Activated CD4-positive, CD25-positive, alpha-beta regulatory T cell treated with anti-CD3 and anti-CD28 coated beads, Interleukin-2, amount 50 U/mL, for 72 hours (primary cell): ENCODE results near the gene CLIP3.
"Not testable (repeated sequence)": the region's sequence is repeated elsewhere in the genome, so short reads cannot be mapped to it uniquely, and the experiment has no call there.

Experiments used
- DNase-seq: peaks from one replicate; pipeline ENCODE4 v3.0.0; 2021

The CLIP3 gene

DNA sequence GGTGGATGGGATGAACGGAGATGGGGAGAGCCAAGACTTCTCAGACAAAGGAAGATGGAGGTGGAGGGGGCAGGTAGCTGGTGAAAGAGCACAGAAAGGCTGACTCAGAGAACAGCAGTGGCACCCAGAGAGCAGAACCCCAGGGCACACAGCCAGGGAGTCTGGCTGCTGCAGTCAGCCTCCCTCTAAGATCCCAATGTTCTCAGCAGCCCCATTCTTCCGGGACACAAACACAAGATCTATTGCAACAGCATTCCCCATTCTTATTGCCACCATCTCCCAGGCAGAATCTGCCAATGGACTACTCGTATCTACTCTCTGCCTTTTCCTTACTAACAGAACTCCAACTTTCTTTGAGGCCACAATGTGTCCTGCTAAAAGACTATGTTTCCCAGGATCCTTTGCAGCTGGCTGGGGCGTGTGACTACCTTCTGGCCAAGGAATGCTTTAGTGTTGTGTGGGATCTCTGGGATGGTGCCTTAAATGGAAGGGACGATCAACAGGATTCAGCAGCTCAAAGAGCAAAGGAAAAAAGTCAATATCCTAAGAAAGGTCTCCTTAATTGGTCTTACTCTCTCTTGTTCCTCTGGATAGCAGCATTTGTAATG is 13.9 kb upstream of the CLIP3 start:
- no peak for DNase-seq

- no peak for DNase-seq
Observed at GRCh38 chr19:36043952-36044351, 11.3 kb upstream of the CLIP3 start.

- no peak for DNase-seq
Observed at GRCh38 chr19:36041831-36042230, 9.2 kb upstream of the CLIP3 start.

DNA sequence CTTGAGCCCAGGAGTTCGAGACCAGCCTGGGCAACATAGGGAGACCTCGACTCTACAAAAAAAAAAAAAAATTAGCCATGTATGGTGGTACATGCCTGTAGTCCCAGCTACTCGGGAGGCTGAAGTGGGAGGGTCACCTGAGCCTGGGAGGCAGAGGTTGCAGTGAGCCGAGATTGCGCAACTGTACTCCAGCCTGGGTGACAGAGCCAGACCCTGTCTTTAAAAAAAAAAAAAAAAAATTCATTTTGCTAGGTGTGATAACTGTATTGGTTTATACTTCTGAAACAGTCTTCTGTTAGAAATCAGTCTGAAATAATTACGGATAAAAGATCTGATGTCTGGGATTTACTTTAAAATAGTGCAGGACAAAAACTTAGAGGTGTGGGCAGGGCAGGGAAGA is 8.4 kb upstream of the CLIP3 start:
- DNase-seq: not testable (repeated sequence)

DNA sequence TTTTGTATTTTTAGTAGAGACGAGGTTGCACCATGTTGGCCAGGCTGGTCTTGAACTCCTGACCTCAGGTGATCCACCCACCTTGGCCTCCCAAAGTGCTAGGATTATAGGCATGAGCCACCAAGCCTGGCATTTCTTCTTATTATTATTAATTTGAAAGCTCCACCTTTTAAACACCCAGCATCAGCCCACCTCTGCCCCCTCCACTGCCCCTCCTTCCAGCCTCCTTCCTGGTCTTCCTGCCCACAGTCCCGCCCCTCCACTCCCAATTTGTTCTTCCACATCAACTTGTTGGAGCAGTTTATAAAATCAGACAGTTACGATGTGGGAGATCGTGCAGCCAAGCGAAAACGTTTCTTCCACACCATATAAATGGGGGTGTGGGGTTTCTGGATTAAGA is 7.8 kb upstream of the CLIP3 start:
- DNase-seq: no peak

DNA sequence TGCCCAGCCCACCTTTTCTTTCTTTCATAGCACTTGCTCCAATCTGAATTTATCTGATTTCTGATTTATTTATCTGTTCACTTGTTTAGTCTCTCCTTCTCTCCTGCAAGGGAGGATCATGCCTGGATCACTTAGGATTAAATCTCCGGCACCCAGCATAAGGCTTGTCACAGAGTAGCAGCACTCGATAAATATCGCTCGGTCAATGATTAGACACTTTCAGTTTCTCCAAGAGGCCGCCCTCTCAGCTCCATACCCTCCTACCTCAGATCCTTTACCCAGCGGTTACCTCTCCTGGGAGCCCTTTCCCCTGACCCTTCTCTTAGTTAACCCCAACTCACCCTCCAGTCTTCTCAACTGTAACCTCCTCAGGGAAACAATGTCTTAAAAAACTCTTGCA is 1.4 kb downstream of the CLIP3 start:
- no peak for DNase-seq

GRCh38 chr19:36030264-36031148 is 2.2 kb downstream of the CLIP3 start:
- no peak for DNase-seq

DNA sequence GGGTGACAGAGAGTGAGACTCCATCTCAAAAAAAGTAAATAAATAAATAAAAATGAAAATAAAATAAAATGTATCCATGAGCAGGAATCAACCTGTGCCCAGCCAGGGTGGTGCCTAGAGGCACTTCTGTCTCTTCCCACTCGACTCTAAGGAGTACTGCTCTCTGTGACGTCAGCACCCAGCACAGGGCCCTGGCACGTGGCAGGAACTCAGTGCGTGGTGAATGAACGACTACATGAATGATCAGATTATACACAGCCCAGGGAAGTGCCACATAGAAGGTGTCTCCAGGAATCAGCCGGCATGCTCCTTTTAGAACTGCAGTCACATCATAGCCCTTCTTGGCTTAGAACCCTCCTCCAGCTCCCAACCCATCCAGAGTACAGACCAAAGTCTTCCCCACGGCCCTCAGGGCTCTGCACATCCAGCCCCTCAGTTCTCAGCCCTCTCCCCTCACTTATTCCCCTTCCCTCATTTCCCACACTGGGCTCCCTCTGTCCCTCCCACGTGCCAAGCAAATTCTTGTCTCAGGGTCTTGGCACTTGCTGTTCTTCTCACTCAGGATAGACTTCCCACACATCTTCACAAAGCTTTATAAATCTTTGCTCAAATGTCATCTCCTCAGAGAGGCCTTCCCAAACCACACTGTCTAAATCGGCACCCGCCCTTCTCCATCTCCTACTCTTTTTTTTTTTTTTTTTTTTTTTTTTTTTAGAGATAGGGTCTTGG is 4.2 kb downstream of the CLIP3 start:
- DNase-seq: no peak

DNA sequence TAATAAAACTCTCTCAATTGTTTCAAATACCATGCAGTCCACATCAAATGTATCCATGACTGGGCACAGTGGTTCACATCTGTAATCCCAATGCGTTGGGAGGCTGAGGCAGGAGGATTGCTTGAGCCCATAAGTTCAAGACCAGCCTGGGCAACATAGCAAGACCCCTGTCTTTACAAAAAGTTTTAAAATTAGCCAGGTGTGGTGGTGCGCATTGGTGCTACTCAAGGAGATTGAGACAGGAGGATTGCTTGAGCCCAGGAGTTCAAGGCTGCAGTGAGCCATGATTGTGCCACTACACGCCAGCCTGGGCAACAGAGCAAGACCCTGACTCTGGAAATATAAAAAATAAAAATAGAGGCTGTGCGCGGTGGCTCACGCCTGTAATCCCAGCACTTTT is 5.0 kb downstream of the CLIP3 start:
- no peak for DNase-seq

DNA sequence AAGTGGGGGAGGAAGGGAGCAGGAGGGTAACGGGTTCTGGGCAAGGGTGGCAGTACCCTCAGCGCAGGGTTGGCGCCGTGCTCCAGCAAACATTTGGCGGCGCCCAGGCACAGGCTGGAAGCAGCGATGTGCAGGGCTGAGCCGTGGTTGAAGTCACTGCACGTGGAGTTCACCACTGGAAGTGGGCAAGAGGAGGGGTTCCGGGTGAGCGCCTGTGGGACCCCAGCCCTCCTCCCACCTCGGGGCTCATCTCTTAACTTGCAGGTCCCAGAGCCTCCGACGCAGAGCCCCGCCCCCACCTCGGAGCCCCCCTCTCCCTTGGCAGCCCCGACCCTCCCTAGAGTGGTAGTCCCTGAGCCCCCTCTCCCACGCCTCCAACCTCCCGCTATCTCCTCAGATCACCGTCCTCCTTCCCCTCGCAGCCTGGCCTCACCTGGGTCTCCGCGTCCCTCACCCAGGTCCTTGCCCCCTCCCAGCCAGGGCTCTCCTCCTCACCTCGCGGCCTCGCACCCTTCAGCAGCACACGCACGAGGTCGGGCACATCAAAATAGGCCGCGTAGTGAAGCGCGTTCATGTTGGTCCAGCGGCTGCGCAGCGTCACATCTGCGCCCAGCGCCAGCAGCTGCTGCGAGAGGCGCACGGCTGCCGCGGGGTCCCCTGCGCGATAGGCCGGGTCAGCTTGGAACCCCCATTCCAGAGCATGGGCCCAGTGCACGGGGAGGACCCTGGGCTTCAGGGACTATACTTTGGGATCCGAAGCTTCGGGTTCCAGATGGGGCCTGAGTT is 6.4 kb downstream of the CLIP3 start:
- no peak for DNase-seq

- DNase-seq: no peak
Observed at GRCh38 chr19:36025541-36025940, 7.1 kb downstream of the CLIP3 start.

DNA sequence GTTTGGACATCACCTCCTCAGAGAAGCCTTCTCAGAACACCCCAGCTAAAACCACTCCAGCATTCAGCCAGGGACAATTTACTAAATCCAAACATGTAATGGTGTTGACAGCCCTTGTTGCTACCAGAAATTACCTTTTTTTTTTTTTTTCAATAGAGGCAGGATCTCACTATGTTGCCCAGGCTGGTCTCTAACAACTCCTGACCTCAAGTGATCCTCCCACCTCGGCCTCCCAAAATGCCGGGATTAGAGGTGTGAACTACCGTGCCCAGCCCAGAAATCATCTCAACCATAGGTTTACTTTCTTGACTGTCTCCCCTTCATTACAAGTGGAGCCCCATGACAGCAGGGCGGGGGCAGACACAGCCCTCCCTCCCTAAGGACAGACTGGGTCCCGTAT is 9.2 kb downstream of the CLIP3 start:
- DNase-seq: no peak

DNA sequence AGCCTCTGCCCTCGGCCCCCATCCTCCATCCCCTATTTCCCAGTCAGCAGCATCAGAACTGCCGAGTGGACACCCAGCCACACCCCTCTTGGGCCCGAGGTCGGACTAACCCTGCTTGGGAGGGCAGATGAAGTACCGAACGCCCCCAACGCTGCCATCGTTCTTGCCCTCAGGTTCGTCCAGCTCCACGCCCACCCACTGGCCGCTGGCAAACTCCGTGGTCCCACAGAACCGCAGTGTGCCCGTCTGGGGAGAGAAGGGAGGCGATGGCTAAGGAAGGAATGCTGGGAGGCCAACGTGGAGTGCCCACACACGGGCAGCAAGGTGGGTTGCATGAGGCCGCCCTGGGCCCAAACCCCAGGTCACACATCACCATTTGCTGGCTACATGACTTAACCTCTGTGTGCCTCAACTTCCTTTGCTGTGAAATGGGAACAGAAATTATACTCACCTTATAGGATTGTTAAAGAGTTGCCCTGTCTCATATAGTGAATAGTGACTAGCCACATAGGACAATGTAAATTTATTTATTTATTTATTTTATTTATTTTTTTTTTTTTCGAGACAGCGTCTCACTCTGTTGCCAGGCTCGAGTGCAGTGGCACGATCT is 13.5 kb downstream of the CLIP3 start:
- no peak for DNase-seq

- peak; percentile 99 for DNase-seq
Observed at GRCh38 chr19:36014012-36014924, 18.4 kb downstream of the CLIP3 start, which contains the start of gene ALKBH6. ALKBH6 (minus strand) TSS chr19:36014213; CDS start chr19:36013397, 816 bp downstream.

GRCh38 chr19:36013280-36014011 is 19.2 kb downstream of the CLIP3 start:
- DNase-seq: no peak

DNA sequence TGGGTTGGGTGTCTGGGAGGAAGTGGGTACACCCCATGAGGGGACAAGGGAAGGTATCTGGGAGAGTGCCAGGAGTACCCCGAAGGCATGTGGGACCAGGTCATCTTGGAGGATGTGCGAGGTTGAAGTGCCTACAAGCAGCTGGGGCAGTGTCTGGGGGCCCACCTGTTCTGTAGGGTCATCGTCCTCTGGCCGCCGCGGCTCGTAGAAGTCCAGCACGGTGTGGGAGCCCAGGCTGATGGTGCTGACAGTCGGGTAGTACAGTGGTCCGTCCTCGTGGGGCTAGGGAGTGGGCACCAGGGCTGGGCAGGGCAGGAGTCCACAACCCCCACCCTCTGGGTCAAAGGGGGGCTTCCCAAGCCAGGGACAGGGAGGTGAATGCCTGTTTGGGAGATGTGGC is 22.3 kb downstream of the CLIP3 start:
- DNase-seq: no peak

DNA sequence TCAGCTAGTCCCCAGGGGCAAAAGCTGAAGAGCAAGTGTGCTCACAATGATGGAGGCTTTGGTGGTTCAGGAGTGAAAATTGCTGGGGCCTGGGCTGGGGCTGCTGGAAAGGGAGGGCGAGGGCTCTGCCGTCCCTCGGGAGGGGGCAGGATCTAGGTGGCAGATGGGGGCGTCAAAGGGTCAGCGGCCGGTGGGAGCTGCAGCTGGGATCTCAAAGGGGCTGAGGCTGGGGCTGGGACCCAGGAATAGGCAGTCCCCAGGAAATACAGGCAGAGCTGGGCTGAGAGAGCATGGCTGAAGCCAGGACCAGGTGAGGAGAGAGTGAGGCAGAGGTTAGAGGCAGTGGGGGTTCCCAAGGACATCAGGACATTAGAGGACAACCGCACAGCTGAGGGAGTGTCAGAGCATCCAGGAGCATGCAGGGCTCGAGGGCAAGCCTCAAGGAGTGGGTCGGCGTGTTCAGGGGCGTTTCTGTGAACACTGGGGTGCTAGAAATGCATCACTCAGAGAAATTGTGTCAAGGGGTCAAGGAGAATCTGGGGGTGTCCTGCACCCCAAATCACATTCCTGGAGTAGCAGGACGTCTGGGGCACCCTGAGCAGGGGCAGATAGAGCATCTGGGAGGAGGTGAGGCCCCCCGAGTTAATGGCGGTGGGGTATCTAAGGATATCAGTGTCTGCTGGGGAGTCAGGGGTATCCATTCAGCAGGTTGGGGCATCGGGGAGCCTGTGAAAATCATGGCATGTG is 22.9 kb downstream of the CLIP3 start:
- no peak for DNase-seq

DNA sequence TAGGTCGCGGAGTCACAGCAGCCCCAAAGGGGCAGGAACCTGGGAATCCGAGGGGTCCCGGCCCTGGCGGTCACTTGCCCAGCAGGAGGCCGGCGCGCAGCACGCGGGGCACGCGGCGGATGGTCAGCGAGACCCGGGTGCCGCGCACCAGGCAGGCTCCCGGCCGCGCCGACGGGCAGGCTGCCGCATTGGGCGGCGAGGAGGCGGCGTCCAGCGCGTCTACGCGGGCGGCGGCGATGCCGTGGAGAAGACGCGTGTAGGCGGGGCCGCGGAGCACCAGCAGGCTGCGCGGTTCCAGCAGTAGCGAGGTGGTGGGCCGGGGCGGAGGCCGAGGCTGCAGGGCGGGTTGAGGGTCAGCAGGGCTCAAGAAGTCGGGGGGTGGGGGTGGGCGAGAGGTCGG is 23.5 kb downstream of the CLIP3 start:
- DNase-seq: peak; percentile 61

DNA sequence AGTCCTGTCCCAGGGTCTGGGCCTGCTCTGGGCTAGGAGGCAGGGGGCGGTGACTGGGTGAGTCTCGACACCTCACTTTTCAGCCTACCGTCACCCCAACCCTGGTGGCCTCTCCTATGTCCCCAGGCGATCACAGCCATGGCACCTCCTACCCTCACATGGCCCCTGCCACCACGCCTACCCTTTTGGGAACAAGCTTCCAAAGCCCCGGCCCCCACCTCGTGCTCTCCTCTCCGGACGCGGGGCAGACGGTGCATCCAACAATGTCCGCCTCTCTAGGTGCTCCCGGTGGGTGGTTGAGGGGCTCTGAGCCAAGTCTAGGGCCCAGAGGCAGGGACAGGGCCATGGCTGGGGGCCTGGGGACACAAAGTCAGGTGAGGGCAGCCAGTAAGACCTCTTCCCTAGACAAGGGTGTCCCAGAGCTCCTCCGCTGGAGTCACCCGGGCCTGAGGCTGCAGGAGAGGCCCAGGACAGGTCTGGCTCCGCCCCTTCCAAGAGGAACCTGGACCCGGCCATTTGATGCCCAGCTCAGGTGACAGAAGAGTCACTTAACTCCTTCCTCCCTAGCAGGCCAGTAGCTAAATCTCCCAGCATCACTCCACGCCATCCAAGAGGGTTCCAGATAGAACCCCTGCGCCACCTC is 24.2 kb downstream of the CLIP3 start, which contains the start of gene SYNE4:
TSS of gene SYNE4 (minus strand) at position 478 of the 643 bp plus-strand sequence. CDS start at position 346, 132 bp downstream.
- DNase-seq: no peak
